ENCODE results near the gene PPM1B. TPM values are rescaled to one million over a fixed set of nuclear protein-coding genes. Genes with fewer than 3 reads are reported as not detected.
"Not testable (repeated sequence)": the region's sequence is repeated elsewhere in the genome, so short reads cannot be mapped to it uniquely, and the experiment has no call there.

PPM1B gene
- polyA plus RNA-seq, 1 donor, result 40.4 TPM

GRCh38 chr2:44245083-44245861 lies 76.6 kb downstream of the PPM1B start:
- no peaks in the 10 kb centered on the region for H3K9me3 ChIP-seq (ENCODE audit: control insufficient read depth, low read depth, low read length)
- 10% methylated on average over 2 of the region's 3 CpGs for WGBS (ENCODE audit: insufficient coverage, low lambda C conversion rate)
- peak overlapping the region; percentile 77 for H3K27ac ChIP-seq (ENCODE audit: low read length)
- peak; percentile 85 to 94 for DNase-seq
- peaks cover 24% of the 10 kb centered on the region for H3K4me1 ChIP-seq (ENCODE audit: control insufficient read depth, insufficient read depth, low read length)
- no peaks in the 10 kb centered on the region for H3K36me3 ChIP-seq (ENCODE audit: control insufficient read depth, insufficient read depth, low read length)
- H3K4me3 ChIP-seq (ENCODE audit: low read length), result no peak overlapping the region
- no peaks in the 10 kb centered on the region for H3K27me3 ChIP-seq (ENCODE audit: control insufficient read depth, insufficient read depth, low read length)

- Histone ChIP-seq H3K27ac (ENCODE audit: low read length) (peak overlapping the region; percentile 77), H3K4me3 (ENCODE audit: low read length) (no peak overlapping the region), H3K9me3 (ENCODE audit: control insufficient read depth, low read depth, low read length) (no peaks in the 10 kb centered on the region), H3K36me3 (ENCODE audit: control insufficient read depth, insufficient read depth, low read length) (no peaks in the 10 kb centered on the region), H3K27me3 (ENCODE audit: control insufficient read depth, insufficient read depth, low read length) (no peaks in the 10 kb centered on the region), H3K4me1 (ENCODE audit: control insufficient read depth, insufficient read depth, low read length) (peaks cover 24% of the 10 kb centered on the region)
- peak in 1 of 2 donors; percentile 11 for DNase-seq
- WGBS (ENCODE audit: insufficient coverage, low lambda C conversion rate), result no CpG with 5 or more reads among the region's 1 CpG
Observed at GRCh38 chr2:44246436-44246835, 77.8 kb downstream of the PPM1B start.

- peak; percentile 51 to 65 for DNase-seq
- no peak overlapping the region for H3K4me3 ChIP-seq (ENCODE audit: low read length)
- H3K27ac ChIP-seq (ENCODE audit: low read length), result peak overlapping the region; percentile 77
- H3K9me3 ChIP-seq (ENCODE audit: control insufficient read depth, low read depth, low read length), result no peaks in the 10 kb centered on the region
- WGBS (ENCODE audit: insufficient coverage, low lambda C conversion rate), result 83% methylated on average over 1 of the region's 3 CpGs
- H3K36me3 ChIP-seq (ENCODE audit: control insufficient read depth, insufficient read depth, low read length), result no peaks in the 10 kb centered on the region
- H3K4me1 ChIP-seq (ENCODE audit: control insufficient read depth, insufficient read depth, low read length), result peaks cover 24% of the 10 kb centered on the region
- no peaks in the 10 kb centered on the region for H3K27me3 ChIP-seq (ENCODE audit: control insufficient read depth, insufficient read depth, low read length)
Observed at GRCh38 chr2:44246840-44247369, 78.2 kb downstream of the PPM1B start.

GRCh38 chr2:44247924-44248323 lies 79.2 kb downstream of the PPM1B start:
- no peaks in the 10 kb centered on the region for H3K36me3 ChIP-seq (ENCODE audit: control insufficient read depth, insufficient read depth, low read length)
- H3K9me3 ChIP-seq (ENCODE audit: control insufficient read depth, low read depth, low read length), result peaks cover 7% of the 10 kb centered on the region
- H3K4me1 ChIP-seq (ENCODE audit: control insufficient read depth, insufficient read depth, low read length), result peaks cover 24% of the 10 kb centered on the region
- no peaks in the 10 kb centered on the region for H3K27me3 ChIP-seq (ENCODE audit: control insufficient read depth, insufficient read depth, low read length)
- no CpG with 5 or more reads among the region's 3 CpGs for WGBS (ENCODE audit: insufficient coverage, low lambda C conversion rate)
- H3K27ac ChIP-seq (ENCODE audit: low read length), result no peak overlapping the region
- peak in 1 of 2 donors; percentile 29 for DNase-seq
- H3K4me3 ChIP-seq (ENCODE audit: low read length), result no peak overlapping the region

- H3K4me1 ChIP-seq (ENCODE audit: control insufficient read depth, insufficient read depth, low read length), result peaks cover 24% of the 10 kb centered on the region
- H3K36me3 ChIP-seq (ENCODE audit: control insufficient read depth, insufficient read depth, low read length); H3K27me3 ChIP-seq (ENCODE audit: control insufficient read depth, insufficient read depth, low read length); H3K27ac ChIP-seq (ENCODE audit: low read length); H3K9me3 ChIP-seq (ENCODE audit: control insufficient read depth, low read depth, low read length); H3K4me3 ChIP-seq (ENCODE audit: low read length); DNase-seq: not testable (repeated sequence)
- no CpG with 5 or more reads among the region's 6 CpGs for WGBS (ENCODE audit: insufficient coverage, low lambda C conversion rate)
Observed at GRCh38 chr2:44249269-44249668, 80.6 kb downstream of the PPM1B start.

- WGBS (ENCODE audit: insufficient coverage, low lambda C conversion rate), result 83% methylated on average over 1 of the region's 3 CpGs
- H3K27me3 ChIP-seq (ENCODE audit: control insufficient read depth, insufficient read depth, low read length), result no peaks in the 10 kb centered on the region
- H3K27ac ChIP-seq (ENCODE audit: low read length), result no peak overlapping the region
- peaks cover 16% of the 10 kb centered on the region for H3K4me1 ChIP-seq (ENCODE audit: control insufficient read depth, insufficient read depth, low read length)
- H3K4me3 ChIP-seq (ENCODE audit: low read length), result no peak overlapping the region
- H3K36me3 ChIP-seq (ENCODE audit: control insufficient read depth, insufficient read depth, low read length), result no peaks in the 10 kb centered on the region
- DNase-seq, result no peak
- H3K9me3 ChIP-seq (ENCODE audit: control insufficient read depth, low read depth, low read length), result peaks cover 9% of the 10 kb centered on the region
Observed at GRCh38 chr2:44250376-44250775, 81.7 kb downstream of the PPM1B start.

- Histone ChIP-seq H3K27me3 (ENCODE audit: control insufficient read depth, insufficient read depth, low read length) (no peaks in the 10 kb centered on the region), H3K4me3 (ENCODE audit: low read length) (no peak overlapping the region), H3K4me1 (ENCODE audit: control insufficient read depth, insufficient read depth, low read length) (no peaks in the 10 kb centered on the region), H3K9me3 (ENCODE audit: control insufficient read depth, low read depth, low read length) (peaks cover 9% of the 10 kb centered on the region), H3K36me3 (ENCODE audit: control insufficient read depth, insufficient read depth, low read length) (no peaks in the 10 kb centered on the region), H3K27ac (ENCODE audit: low read length) (no peak overlapping the region)
- no peak for DNase-seq
- no CpG with 5 or more reads among the region's 2 CpGs for WGBS (ENCODE audit: insufficient coverage, low lambda C conversion rate)
Observed at GRCh38 chr2:44254023-44254422, 85.3 kb downstream of the PPM1B start.

GRCh38 chr2:44255704-44256103 lies 87.0 kb downstream of the PPM1B start:
- H3K27ac ChIP-seq (ENCODE audit: low read length); H3K36me3 ChIP-seq (ENCODE audit: control insufficient read depth, insufficient read depth, low read length); DNase-seq; H3K4me3 ChIP-seq (ENCODE audit: low read length); H3K9me3 ChIP-seq (ENCODE audit: control insufficient read depth, low read depth, low read length); H3K27me3 ChIP-seq (ENCODE audit: control insufficient read depth, insufficient read depth, low read length); H3K4me1 ChIP-seq (ENCODE audit: control insufficient read depth, insufficient read depth, low read length): not testable (repeated sequence)
- WGBS (ENCODE audit: insufficient coverage, low lambda C conversion rate), result no CpG with 5 or more reads among the region's 3 CpGs

GRCh38 chr2:44257802-44258201 lies 89.1 kb downstream of the PPM1B start:
- peak in 1 of 2 donors; percentile 46 for DNase-seq
- not testable (repeated sequence) for H3K36me3 ChIP-seq (ENCODE audit: control insufficient read depth, insufficient read depth, low read length); H3K27me3 ChIP-seq (ENCODE audit: control insufficient read depth, insufficient read depth, low read length); H3K4me1 ChIP-seq (ENCODE audit: control insufficient read depth, insufficient read depth, low read length); H3K4me3 ChIP-seq (ENCODE audit: low read length); H3K9me3 ChIP-seq (ENCODE audit: control insufficient read depth, low read depth, low read length); H3K27ac ChIP-seq (ENCODE audit: low read length)
- no CpG with 5 or more reads among the region's 1 CpG for WGBS (ENCODE audit: insufficient coverage, low lambda C conversion rate)

GRCh38 chr2:44267269-44267795 lies 98.7 kb downstream of the PPM1B start:
- no peaks in the 10 kb centered on the region for H3K9me3 ChIP-seq (ENCODE audit: control insufficient read depth, low read depth, low read length)
- no CpG with 5 or more reads among the region's 3 CpGs for WGBS (ENCODE audit: insufficient coverage, low lambda C conversion rate)
- no peaks in the 10 kb centered on the region for H3K4me1 ChIP-seq (ENCODE audit: control insufficient read depth, insufficient read depth, low read length)
- DNase-seq, result no peak
- H3K27ac ChIP-seq (ENCODE audit: low read length), result no peak overlapping the region
- no peaks in the 10 kb centered on the region for H3K36me3 ChIP-seq (ENCODE audit: control insufficient read depth, insufficient read depth, low read length)
- H3K4me3 ChIP-seq (ENCODE audit: low read length), result no peak overlapping the region
- H3K27me3 ChIP-seq (ENCODE audit: control insufficient read depth, insufficient read depth, low read length), result no peaks in the 10 kb centered on the region
